ENCODE measurements around the gene TMEM120A.

GRCh38 chr7:75982306-75983064 lies 11.9 kb downstream of the TMEM120A start:
- no peak for TF ChIP-seq CTCF (IDR thresholded peaks at IDR 0.05)
- no peak for TF ChIP-seq POLR2AphosphoS5 (IDR thresholded peaks at IDR 0.05)
- TF ChIP-seq EP300 (IDR thresholded peaks at IDR 0.05) = no peak
